Dendritic cell treated with granulocyte-macrophage colony-stimulating factor and Interleukin-4, amounts not matched to agents 40 ng/mL and 50 ng/mL, for 4 days (primary cell): ENCODE results near the gene CMTM7.
"Not testable (repeated sequence)": the region's sequence is repeated elsewhere in the genome, so short reads cannot be mapped to it uniquely, and the experiment has no call there.

Experiments
- H3K27ac Mint-ChIP-seq: one replicate; pipeline ENCODE4 v1.8.0; 2022; ENCODE audit warnings: mild to moderate bottlenecking, mixed read lengths
- H3K27me3 Mint-ChIP-seq: one replicate; pipeline ENCODE4 v1.8.0; 2022; ENCODE audit warnings: mild to moderate bottlenecking, mixed read lengths
- H3K36me3 Mint-ChIP-seq: one replicate; pipeline ENCODE4 v1.8.0; 2022; ENCODE audit warnings: low read depth, mixed read lengths
- H3K4me1 Mint-ChIP-seq: one replicate; pipeline ENCODE4 v1.8.0; 2022; ENCODE audit warnings: low read depth, mixed read lengths
- H3K4me3 Mint-ChIP-seq: one replicate; pipeline ENCODE4 v1.8.0; 2022; ENCODE audit warnings: mild to moderate bottlenecking, moderate library complexity, mixed read lengths
- H3K9me3 Mint-ChIP-seq: one replicate; pipeline ENCODE4 v1.8.0; 2022; ENCODE audit warnings: mixed read lengths
- intact Hi-C: fragments of 100-400 bp; cut with micrococcal nuclease; formaldehyde crosslinking; loops from one replicate; pipeline ENCODE4 v1.15.0; 2022

Gene CMTM7

DNA sequence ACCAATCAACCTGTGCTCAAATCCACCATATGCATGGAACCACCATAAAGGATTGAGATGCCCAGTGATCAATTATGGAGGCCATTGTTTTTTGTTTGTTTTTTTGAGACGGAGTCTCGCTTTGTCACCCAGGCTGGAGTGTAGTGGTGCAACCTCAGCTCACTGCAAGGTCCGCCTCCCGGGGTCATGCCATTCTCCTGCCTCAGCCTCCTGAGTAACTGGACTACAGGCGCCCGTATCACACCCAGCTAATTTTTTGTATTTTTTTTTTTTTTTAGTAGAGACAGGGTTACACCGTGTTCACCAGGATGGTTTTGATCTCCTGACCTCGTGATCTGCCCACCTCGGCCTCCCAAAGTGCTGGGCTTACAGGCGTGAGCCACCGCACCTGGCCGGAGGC is 80.5 kb downstream of the CMTM7 start:
- H3K36me3 Mint-ChIP-seq, result peaks cover 84% of the 10 kb centered on the region
- not testable (repeated sequence) for H3K27ac Mint-ChIP-seq, H3K4me3 Mint-ChIP-seq, H3K9me3 Mint-ChIP-seq, H3K27me3 Mint-ChIP-seq
- intact Hi-C loops, result loop anchor here (10.0 kb wide), 1 partner anchor 297 kb away; no protein-coding TSS in a partner anchor
- peaks cover 81% of the 10 kb centered on the region for H3K4me1 Mint-ChIP-seq

DNA sequence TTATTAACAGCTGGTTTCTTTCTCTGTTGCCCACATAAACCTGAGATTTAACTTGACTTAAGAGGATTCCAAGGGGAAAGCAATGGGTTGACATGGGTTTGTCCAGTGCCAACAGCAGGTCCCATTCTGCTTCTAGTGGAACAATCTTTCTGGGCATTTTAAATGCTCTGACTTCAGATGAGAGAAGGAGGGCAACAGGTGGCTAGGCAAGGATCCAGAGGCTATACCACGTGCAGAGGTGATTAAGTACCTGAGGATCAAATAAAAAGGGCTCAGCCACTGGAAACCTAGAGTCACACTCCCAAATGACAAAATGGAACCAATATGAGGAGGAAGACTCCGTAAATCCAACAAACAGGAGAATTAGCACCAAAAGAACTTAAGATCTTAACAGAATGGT is 82.5 kb downstream of the CMTM7 start:
- H3K27me3 Mint-ChIP-seq, result no peaks in the 10 kb centered on the region
- peaks cover 80% of the 10 kb centered on the region for H3K4me1 Mint-ChIP-seq
- no peaks in the 10 kb centered on the region for H3K9me3 Mint-ChIP-seq
- H3K4me3 Mint-ChIP-seq, result no peak overlapping the region
- intact Hi-C loops, result loop anchor here (10.0 kb wide), 1 partner anchor 299 kb away; no protein-coding TSS in a partner anchor
- peaks cover 88% of the 10 kb centered on the region for H3K36me3 Mint-ChIP-seq
- peak overlapping the region; percentile 43 for H3K27ac Mint-ChIP-seq

DNA sequence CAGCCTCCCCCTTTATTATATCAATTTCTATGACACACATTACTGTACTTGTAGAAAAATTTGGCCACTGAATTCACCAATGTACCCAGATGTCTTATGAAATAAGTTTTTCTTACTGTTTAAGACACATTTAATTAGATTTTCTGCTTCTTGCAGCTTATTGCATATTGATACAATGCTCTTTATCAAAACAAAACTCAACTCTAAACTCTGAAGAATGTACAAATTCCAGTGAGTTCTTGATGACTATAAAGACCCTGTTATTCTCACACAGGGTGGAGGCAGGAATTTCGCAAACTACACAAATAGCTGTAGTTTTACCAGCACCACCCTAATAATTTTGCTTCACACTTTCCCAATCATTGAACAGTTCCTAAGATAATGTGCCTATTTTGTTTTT is 89.0 kb downstream of the CMTM7 start:
- Mint-ChIP-seq H3K36me3 (peaks cover 84% of the 10 kb centered on the region), H3K4me1 (peaks cover 66% of the 10 kb centered on the region), H3K4me3 (no peak overlapping the region), H3K9me3 (no peaks in the 10 kb centered on the region), H3K27ac (peak overlapping the region; percentile 63), H3K27me3 (no peaks in the 10 kb centered on the region)
- intact Hi-C loops, result no loop called here

DNA sequence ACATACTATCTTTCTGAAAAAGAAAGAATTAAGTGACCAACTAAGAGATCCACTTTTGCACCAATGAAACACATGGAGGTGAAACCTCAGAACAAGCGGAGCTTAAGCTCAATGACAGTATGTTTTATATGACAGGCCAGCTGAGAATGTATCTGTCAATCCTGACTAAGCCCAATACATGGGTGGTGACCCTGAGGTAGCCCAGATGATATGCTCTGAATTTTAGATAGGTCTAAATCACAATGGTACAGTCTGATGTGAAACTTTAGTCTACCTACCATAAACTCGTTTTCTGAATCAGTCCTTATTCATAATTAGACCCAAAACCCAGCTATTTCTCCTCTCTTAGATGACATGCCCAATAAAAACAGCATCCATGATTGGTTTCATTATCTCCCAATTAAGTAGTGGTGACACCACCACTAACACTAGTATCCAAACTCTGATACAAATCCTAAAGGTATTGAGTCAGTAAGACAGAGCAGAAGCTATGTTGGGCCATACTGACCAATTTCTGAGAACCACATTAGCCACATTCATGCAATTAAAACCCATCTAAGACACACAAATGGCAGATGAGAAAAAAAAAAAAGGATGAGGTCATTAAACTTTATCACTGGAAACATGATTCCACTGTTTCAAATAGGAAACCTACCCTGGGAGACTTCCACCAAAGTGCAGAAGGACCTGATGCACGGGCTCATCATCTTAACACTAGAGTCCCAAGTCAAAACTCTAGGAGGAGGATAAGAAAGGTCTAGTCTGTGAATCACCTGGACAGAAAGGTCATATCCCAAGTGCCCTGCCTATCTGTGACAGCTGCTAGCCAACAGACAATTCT is 90.4 kb downstream of the CMTM7 start:
- no peak overlapping the region for H3K4me3 Mint-ChIP-seq
- H3K4me1 Mint-ChIP-seq, result peaks cover 68% of the 10 kb centered on the region
- H3K36me3 Mint-ChIP-seq, result peaks cover 86% of the 10 kb centered on the region
- H3K27ac Mint-ChIP-seq, result no peak overlapping the region
- intact Hi-C loops, result no loop called here
- no peaks in the 10 kb centered on the region for H3K27me3 Mint-ChIP-seq
- H3K9me3 Mint-ChIP-seq, result no peaks in the 10 kb centered on the region

DNA sequence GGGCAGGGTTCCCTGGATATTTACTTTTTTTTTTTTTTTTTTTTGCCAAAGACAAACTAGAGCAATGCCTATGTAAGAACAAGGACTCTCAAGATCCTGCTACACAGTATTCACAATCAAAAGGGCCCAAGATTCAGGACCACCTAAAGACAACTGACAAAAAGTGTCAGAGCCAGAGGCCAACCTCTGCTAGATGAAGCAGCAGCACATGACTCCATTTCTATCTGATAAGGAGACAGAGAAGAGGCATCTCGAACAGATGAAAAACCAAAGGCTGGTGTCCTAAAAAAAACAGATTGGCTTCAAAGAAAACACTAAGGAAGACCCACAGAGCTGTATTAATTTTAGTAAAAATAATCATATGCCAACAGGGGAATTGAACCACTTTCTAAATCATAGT is 91.0 kb downstream of the CMTM7 start:
- intact Hi-C loops, result no loop called here
- peaks cover 88% of the 10 kb centered on the region for H3K36me3 Mint-ChIP-seq
- peaks cover 65% of the 10 kb centered on the region for H3K4me1 Mint-ChIP-seq
- no peak overlapping the region for H3K27ac Mint-ChIP-seq
- H3K9me3 Mint-ChIP-seq, result no peaks in the 10 kb centered on the region
- no peak overlapping the region for H3K4me3 Mint-ChIP-seq
- no peaks in the 10 kb centered on the region for H3K27me3 Mint-ChIP-seq

DNA sequence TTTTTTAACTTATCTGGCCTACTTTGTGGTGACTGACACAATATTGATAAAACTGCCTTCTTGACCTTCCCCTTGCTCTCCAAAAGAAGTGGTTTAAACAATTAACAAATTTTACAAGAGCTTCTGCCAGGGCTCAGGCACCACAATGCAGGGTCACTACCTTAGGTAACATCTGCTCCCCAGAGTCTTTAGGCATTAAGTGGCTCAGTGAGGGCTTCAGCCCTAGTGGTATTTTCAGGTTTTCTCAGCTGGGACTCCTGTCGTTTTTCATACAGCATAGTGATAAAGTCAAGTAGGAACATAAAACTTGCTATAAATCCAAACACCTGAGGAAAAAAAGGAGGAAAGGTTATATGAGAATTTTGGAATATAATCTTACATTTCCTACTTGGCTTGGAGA is 92.1 kb downstream of the CMTM7 start:
- intact Hi-C loops, result no loop called here
- no peak overlapping the region for H3K4me3 Mint-ChIP-seq

DNA sequence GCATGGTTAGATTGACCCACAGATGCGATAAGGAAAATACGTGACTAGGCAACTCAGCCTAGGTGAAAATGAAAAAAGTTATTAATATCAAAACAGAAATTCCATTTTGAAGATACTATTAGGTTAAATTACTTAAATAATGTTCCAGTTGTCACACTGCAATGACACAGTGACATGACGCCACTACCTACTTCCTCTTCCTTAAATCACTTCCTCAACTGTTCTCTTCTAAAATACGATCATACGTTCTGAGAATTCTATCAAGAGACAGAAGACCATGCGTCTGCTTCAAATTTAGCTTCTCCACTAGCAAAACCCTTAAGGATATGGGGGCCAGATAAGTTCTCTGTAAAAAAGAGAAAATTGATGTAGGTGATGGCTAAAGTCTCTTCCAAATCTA is 92.8 kb downstream of the CMTM7 start:
- intact Hi-C loops, result no loop called here
- Mint-ChIP-seq H3K27me3 (no peaks in the 10 kb centered on the region), H3K27ac (peak overlapping the region; percentile 95), H3K36me3 (peaks cover 84% of the 10 kb centered on the region), H3K4me1 (peaks cover 50% of the 10 kb centered on the region), H3K9me3 (no peaks in the 10 kb centered on the region), H3K4me3 (peak overlapping the region; percentile 39)

More for the DNA sequence above, 92.1 kb downstream of the CMTM7 start:
- H3K27ac Mint-ChIP-seq, result peak overlapping the region; percentile 95
- H3K9me3 Mint-ChIP-seq, result no peaks in the 10 kb centered on the region
- peaks cover 88% of the 10 kb centered on the region for H3K36me3 Mint-ChIP-seq
- H3K4me1 Mint-ChIP-seq, result peaks cover 57% of the 10 kb centered on the region
- H3K27me3 Mint-ChIP-seq, result no peaks in the 10 kb centered on the region

DNA sequence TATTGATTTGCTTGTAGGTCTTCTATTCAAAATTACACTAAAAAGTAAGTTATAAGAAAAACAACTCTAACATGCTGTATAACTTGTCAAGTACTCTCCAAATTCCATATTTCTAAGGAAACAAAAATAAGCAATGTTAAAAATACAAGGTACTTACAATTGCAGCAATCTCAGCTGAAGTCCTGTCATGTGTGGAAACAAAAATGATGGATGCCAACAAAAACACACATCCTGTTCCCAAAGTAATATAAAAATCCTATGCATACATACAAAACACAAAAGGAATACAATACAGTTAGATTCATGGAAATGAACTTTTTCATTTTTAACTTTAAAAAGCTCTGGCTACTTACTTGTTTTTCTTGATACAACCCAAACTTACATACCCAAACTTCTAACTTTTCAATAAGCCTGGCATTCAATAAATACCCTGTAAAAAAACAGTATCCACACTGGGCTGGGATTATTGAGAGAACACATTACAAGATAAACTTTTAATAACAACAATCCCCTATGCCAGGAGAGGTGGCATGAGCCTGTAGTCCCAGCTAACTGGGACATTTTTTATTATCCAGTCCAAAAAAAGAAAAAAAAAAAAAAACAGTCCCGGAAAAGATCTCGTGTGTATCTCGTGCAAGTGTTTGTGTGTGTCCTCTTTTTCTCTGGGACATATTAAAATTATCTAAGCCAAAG is 96.3 kb downstream of the CMTM7 start:
- H3K4me3 Mint-ChIP-seq, result no peak overlapping the region
- H3K9me3 Mint-ChIP-seq, result no peaks in the 10 kb centered on the region
- H3K36me3 Mint-ChIP-seq, result peaks cover 58% of the 10 kb centered on the region
- no peak overlapping the region for H3K27ac Mint-ChIP-seq
- intact Hi-C loops, result no loop called here
- H3K27me3 Mint-ChIP-seq, result no peaks in the 10 kb centered on the region
- H3K4me1 Mint-ChIP-seq, result peaks cover 23% of the 10 kb centered on the region

DNA sequence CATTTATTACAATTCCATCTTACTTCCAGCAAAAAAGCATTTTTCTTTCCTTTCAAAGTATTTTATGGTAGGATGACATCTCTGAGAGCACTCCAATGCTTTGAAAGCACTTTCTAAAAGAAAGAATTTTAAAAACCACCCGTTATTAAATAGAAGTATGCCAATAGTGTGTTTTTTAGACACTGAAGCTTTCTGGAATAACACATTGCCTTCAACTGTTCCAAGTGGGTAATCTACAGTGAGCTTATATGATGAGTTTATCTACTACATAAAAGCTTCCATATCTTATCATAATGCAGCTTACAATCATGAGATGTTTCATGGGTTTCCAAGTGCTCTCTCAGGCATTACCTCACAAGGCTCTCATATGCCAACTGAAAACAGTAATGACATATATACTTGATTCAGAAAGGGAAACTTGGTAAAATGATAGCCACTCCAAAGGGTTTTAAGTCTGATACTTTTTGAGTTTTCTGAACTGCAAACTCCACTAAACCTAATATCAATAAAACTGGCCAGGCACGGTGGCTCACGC is 96.9 kb downstream of the CMTM7 start:
- Mint-ChIP-seq H3K4me3 (no peak overlapping the region), H3K27ac (no peak overlapping the region), H3K36me3 (peaks cover 53% of the 10 kb centered on the region), H3K4me1 (peaks cover 22% of the 10 kb centered on the region), H3K27me3 (no peaks in the 10 kb centered on the region), H3K9me3 (no peaks in the 10 kb centered on the region)
- intact Hi-C loops, result no loop called here

DNA sequence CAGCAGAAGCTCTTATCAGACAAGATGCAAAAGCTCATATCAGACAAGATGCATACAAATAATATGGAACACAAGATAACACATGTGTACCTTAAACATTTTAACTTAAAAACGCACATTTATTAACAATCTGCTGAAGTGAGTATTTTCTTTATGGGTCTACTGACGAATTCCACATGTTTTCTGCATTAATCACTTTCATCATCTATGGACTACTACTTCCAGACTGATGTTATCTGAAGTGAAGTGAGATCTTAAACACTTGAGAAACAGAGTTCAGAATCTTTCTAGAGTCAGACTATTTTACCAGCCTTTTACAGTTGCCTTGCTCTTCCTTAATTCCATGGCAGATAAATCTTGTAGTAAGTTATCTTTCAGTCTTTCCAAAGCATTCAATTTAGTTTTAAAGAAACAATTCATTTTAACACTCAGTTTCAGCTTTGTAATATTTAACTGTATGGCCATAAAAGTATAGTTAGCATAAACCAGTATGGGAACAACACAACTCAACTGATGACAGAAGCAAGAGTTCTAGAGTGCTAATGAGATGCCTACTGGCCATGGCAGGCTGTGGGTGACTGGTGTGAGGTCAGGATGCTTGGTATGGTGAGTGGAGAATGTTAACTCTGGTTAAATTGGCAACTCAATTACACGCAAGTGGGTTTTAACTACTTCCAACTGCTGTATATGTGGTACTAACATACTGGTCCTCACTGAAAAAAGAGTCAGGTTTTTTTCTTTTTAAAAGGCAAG is 101.2 kb downstream of the CMTM7 start:
- Mint-ChIP-seq H3K36me3 (peaks cover 39% of the 10 kb centered on the region), H3K9me3 (no peaks in the 10 kb centered on the region), H3K27me3 (no peaks in the 10 kb centered on the region), H3K27ac (no peak overlapping the region), H3K4me1 (peaks cover 22% of the 10 kb centered on the region), H3K4me3 (no peak overlapping the region)
- intact Hi-C loops, result no loop called here

DNA sequence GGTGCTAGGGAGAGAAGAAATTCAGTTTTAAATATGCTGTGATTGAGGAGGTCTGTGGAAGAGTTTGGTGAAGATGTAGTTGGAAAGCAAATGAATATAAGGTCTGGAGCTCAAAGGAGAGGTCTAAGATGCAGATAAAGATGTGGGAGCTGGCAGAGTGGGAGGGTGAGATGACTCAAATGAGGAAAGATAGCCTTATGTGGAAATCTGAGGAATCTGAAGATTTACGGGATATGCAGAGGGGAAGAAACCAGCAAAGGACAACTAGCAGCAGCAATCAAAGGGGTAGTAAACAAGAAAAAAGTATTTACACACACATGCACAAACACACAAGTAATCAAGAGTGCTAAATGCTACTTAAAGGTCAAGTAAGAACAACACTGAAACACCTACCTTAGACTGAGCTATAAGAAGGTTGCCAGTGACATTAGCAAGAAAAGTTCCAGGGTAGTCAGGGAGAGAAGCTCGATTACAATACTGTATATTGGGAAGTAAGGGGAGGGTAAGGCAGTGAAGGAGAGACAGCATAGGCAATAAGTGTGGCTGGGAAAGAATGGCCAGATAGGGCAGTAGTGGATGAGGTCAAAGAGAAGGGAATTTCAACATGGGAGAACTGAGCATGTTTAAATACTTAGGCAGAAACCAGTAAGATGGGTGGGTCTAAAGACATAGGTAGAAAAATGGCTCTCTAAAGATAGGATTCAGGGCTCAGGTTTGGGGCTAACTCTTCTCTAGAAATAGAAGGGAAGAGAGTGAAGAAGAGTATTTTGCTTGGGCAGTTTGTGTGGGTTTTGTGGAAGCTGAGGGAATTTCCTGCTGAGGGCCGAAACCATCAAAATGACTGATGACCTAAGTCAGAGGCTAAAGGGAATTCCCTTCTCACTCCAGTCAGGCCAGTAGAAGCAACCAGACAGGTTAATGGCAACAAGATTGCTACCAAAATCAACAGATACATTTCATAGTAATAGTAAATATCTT is 102.1 kb downstream of the CMTM7 start:
- Mint-ChIP-seq H3K27me3 (no peaks in the 10 kb centered on the region), H3K27ac (no peak overlapping the region), H3K36me3 (peaks cover 36% of the 10 kb centered on the region), H3K9me3 (no peaks in the 10 kb centered on the region), H3K4me1 (peaks cover 30% of the 10 kb centered on the region), H3K4me3 (no peak overlapping the region)
- intact Hi-C loops, result no loop called here

DNA sequence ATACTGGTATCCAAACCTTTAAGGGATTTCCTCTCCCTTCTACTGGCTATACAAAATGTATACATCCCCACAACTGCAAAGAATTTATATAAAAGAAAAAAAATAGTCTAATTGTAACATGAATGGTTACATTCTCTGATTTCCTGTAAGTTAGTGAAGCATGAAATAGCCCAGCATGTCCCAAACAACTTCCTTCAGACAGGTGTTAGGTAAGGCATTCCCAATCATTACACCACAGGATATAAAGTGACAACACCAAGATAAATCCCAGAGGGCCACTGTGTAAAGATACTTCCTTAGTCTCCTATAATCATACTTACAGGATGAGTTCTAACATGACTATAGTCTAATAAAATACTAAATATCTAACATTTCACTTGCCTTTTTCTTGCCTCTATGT is 103.4 kb downstream of the CMTM7 start:
- H3K27me3 Mint-ChIP-seq, result no peaks in the 10 kb centered on the region
- H3K9me3 Mint-ChIP-seq, result no peaks in the 10 kb centered on the region
- no peak overlapping the region for H3K27ac Mint-ChIP-seq
- intact Hi-C loops, result no loop called here
- H3K4me3 Mint-ChIP-seq, result no peak overlapping the region
- H3K4me1 Mint-ChIP-seq, result peaks cover 37% of the 10 kb centered on the region
- peaks cover 37% of the 10 kb centered on the region for H3K36me3 Mint-ChIP-seq

DNA sequence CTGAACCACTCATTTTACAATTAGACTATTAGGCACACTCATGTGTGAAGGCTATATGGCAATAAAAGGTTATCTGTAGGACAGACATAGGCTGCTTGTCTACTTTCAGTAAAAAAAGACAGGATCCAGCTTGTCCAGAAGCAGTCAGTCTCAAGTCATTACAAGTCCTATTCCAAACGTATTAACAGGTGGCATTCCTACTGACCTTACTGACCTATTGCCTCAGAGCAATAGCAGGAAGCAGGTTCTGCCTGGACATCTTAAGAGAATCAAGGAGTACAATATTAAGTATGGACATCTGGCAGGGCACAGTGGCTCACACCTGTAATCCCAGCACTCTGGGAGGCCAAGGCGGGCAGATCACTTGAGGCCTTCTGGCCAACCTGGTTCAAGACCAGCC is 104.0 kb downstream of the CMTM7 start:
- H3K27ac Mint-ChIP-seq, result no peak overlapping the region
- intact Hi-C loops, result no loop called here
- no peaks in the 10 kb centered on the region for H3K9me3 Mint-ChIP-seq
- H3K36me3 Mint-ChIP-seq, result peaks cover 37% of the 10 kb centered on the region
- H3K27me3 Mint-ChIP-seq, result no peaks in the 10 kb centered on the region
- H3K4me1 Mint-ChIP-seq, result peaks cover 37% of the 10 kb centered on the region
- H3K4me3 Mint-ChIP-seq, result no peak overlapping the region
